Right lobe of liver (tissue), 4 donors: ENCODE data around the gene HS3ST3B1.

ENCODE experiments used
- CTCF ChIP-seq, 4 donors: fragments of 200-600 bp in 3 of 4; fragments of 450-650 bp in 1 of 4; IDR thresholded peaks; one replicate each; pipeline versions ENCODE4 v1.5.1 to v1.8.0; 2016 to 2022; ENCODE audit warnings: antibody characterized with exemption in 4 of 4, mild to moderate bottlenecking in 2 of 4
- POLR2A ChIP-seq: fragments of 450-650 bp; IDR thresholded peaks from one replicate; pipeline ENCODE4 v1.6.1; 2017; ENCODE audit warnings: antibody characterized with exemption, mild to moderate bottlenecking
- donor health status: DM: no; HTN: no; CAD: no.
- donor health status: DM: no; HTN: no; CAD: no.
- donor health status: DM: no; HTN: yes; CAD: no.

- TF ChIP-seq CTCF (IDR thresholded peaks at IDR 0.05) (no peak), POLR2A (peak; percentile 26)
These were observed 1.4 kb upstream of the HS3ST3B1 start for GRCh38 chr17:14299280-14300141.
